LNCaP clone FGC (cell line): ENCODE measurements around the gene NACAD.

ENCODE experiments used
- DNase-seq: peaks from one replicate; pipeline ENCODE4 v3.0.0-alpha.2; 2011; ENCODE audit warnings: low read depth
- H3K4me3 ChIP-seq: 2 replicates; pipeline ENCODE4 v1.5.1; 2011; ENCODE audit warnings: mild to moderate bottlenecking, low read depth, low read length, control low read depth
- CTCF ChIP-seq: IDR thresholded peaks from 2 replicates; pipeline ENCODE4 v1.5.1; 2012; ENCODE audit warnings: mild to moderate bottlenecking; ENCODE audit not compliant: control insufficient read depth, insufficient read depth; ENCODE audit errors: extremely low read depth

NACAD gene

GRCh38 chr7:45052011-45052410 lies 36.8 kb downstream of the NACAD start:
- no peak for TF ChIP-seq CTCF
- DNase-seq: no peak
- no peak overlapping the region for H3K4me3 ChIP-seq

GRCh38 chr7:45050198-45050597 lies 38.6 kb downstream of the NACAD start:
- no peak overlapping the region for H3K4me3 ChIP-seq
- no peak for TF ChIP-seq CTCF
- no peak for DNase-seq

- no peak for DNase-seq
- TF ChIP-seq CTCF: no peak
- H3K4me3 ChIP-seq: no peak overlapping the region
These were observed 40.0 kb downstream of the NACAD start for GRCh38 chr7:45048748-45049147.

- no peak overlapping the region for H3K4me3 ChIP-seq
- no peak for TF ChIP-seq CTCF
- no peak for DNase-seq
These were observed 44.4 kb downstream of the NACAD start for GRCh38 chr7:45044338-45044737.

GRCh38 chr7:45039106-45039505 lies 49.7 kb downstream of the NACAD start:
- no peak overlapping the region for H3K4me3 ChIP-seq
- no peak for TF ChIP-seq CTCF

GRCh38 chr7:45037876-45038275 lies 50.9 kb downstream of the NACAD start:
- no peak for DNase-seq
- H3K4me3 ChIP-seq: no peak overlapping the region
- TF ChIP-seq CTCF: no peak

More at GRCh38 chr7:45039106-45039505, 49.7 kb downstream of the NACAD start:
- DNase-seq: no peak

- no peak for DNase-seq
These were observed 52.0 kb downstream of the NACAD start for GRCh38 chr7:45036796-45037195.

More at GRCh38 chr7:45036796-45037195, 52.0 kb downstream of the NACAD start:
- TF ChIP-seq CTCF: no peak
- no peak overlapping the region for H3K4me3 ChIP-seq
